ENCODE results near the gene BCKDHB.

DNA sequence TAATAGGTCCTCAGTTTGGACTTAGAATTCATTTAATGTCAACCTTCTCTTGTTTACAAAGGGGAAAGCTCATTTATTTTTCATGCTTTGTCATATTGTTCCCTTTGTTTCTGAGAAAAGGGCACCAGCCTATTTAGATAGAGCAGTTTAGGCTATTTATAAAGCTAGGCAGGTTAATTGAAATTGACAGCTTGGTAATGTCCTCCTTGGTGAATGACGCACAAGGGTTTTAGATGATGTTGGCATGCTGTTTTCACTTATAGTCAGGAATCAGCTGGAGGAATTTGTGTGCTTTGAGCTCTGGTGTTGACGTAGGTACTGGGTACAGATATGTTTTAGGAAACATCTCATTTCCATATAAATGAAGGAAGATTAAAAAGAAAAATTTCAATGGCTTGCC is 45.2 kb downstream of the BCKDHB start:
- no peak for TF ChIP-seq POLR2A (IDR thresholded peaks at IDR 0.05)
- TF ChIP-seq, protein P1, sequence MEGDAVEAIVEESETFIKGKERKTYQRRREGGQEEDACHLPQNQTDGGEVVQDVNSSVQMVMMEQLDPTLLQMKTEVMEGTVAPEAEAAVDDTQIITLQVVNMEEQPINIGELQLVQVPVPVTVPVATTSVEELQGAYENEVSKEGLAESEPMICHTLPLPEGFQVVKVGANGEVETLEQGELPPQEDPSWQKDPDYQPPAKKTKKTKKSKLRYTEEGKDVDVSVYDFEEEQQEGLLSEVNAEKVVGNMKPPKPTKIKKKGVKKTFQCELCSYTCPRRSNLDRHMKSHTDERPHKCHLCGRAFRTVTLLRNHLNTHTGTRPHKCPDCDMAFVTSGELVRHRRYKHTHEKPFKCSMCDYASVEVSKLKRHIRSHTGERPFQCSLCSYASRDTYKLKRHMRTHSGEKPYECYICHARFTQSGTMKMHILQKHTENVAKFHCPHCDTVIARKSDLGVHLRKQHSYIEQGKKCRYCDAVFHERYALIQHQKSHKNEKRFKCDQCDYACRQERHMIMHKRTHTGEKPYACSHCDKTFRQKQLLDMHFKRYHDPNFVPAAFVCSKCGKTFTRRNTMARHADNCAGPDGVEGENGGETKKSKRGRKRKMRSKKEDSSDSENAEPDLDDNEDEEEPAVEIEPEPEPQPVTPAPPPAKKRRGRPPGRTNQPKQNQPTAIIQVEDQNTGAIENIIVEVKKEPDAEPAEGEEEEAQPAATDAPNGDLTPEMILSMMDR (IDR thresholded peaks at IDR 0.05 in 8 of 11, conservative IDR thresholded peaks at IDR 0.05 in 3 of 11): no peak
